HG03103 (cell line): ENCODE results near the gene SPTBN1.

Source experiments
- ATAC-seq: cut with Tn5 transposase; IDR thresholded peaks from one replicate; pipeline ENCODE4 v1.9.1; 2021; ENCODE audit warnings: low read depth; ENCODE audit not compliant: unreplicated experiment

Gene SPTBN1

DNA sequence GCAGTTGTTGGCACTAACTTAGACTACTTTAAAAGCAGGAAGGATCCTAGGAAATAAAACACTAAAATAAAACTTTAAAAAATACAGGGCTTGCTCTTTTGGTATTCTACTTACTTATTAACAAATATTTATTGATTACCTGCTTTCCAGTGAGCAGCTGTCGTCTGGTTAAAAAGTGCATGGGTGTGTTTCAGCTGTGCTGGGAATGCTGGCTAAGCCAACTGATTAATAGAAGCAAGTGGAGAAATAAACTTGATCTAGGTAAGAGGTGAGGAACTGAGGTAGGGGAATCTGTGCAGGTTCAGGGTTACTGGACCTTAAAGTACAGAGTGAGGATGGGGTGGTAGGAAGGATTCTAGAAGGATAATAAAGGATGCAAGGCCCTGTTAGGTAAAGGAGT is 110.8 kb downstream of the SPTBN1 start:
- no peak for ATAC-seq

DNA sequence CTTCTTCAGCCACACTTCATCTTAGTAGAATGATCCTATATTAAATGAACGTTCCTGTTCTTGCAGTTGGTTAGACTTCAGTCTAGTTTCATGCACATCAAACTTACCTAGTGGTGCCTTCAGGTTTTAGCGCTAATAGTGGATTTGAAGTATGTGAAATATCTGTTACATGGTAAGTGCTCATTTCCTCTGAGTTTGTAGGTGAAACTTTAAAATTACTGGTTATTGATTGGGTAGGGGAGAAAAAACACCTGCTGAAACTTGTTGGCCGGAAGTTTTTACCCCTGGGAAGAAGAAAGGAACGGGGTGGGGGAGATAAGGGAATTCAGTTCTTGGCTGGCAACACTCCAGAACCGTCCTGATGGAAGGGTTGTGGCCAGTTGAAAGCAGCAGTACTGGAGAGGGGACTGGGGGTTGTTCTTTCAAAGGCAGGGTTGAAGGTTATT is 112.8 kb downstream of the SPTBN1 start:
- peak; percentile 29 for ATAC-seq

DNA sequence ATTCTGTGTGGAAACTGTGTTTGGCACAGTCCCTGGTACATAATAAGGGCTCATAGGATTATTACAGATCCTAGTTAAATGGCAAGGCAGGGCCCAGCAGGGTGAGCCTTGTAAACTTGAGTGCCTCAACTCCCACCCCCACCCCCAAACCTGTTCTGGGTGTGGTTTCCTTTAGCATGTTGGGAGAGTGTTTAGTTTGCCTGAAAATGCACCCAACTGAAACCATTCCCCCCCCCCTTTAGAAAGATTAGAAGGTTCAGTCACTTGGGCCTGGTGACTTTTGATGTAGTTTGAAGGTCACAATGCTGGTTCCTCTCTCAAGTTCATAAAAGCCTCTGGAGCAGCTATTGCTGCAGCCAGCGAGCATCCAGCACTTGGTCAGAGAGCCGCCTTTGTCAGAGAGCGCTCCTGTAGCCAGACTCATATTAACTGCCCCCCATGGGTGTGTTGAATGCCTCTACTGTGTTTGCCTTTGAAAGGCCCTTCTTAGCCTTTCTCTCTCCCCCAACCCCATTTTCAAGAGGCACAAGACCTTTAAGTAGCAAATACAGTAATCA is 113.7 kb downstream of the SPTBN1 start:
- no peak for ATAC-seq

- no peak for ATAC-seq
Measured at GRCh38 chr2:54570321-54570855, 114.3 kb downstream of the SPTBN1 start.

DNA sequence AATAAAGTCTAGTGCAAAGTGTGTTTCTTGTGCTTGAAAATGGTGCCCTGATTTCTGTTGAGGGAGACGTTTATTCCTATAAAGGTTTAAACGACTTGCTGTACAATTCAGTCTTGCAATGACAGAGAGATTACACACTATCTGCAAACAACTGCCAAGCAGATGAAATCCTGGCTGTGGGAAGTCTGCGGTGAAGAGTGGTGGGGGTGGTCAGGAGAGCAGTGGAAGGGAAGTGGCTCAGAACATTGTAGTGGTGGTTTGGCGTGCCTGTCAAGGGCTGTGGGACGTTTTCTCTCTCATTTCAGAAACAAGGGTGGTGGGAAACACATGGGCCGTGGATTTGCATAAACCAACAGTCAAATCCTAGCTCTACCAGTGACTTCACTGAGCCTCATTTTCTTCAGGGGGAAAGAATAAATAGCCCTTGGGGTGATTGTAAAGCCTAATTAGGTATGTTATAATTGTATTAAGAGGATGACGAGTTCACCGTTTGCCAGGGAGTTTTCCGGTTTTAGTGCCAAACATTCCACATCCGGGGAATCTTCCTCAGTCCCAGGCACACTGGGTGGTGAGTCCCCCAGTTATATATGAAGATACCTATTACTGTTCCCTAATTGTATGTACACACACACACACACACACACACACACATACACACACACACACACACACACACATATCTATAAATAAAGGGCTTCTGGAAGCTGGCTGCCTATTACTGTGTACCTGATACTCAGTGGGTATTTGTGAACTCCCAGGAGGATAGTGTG is 115.0 kb downstream of the SPTBN1 start:
- ATAC-seq: peak; percentile 56

DNA sequence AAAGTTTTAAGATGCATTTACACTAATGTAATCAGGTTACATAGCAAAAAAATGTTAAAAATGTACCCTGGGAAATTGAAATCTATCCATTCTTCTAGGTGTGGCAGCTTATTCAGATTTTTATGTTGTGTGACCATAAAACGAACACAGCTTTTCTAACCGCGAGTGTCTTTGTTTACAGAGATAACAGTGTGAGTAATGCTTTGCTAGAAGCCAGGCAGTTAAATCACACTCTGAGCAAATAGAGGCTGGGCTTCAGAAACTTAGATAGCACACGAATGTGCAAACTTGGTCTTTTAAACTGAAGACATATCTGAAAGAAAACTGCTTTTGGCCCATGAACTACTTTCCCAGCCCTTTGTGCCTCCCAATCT is 116.1 kb downstream of the SPTBN1 start:
- peak; percentile 27 for ATAC-seq

GRCh38 chr2:54572636-54573536 is 116.8 kb downstream of the SPTBN1 start:
- ATAC-seq: no peak

GRCh38 chr2:54573537-54573919 is 117.4 kb downstream of the SPTBN1 start:
- no peak for ATAC-seq

GRCh38 chr2:54574107-54574859 is 118.2 kb downstream of the SPTBN1 start:
- no peak for ATAC-seq

- no peak for ATAC-seq
Measured at GRCh38 chr2:54574860-54575247, 118.7 kb downstream of the SPTBN1 start.

GRCh38 chr2:54575379-54575888 is 119.3 kb downstream of the SPTBN1 start:
- ATAC-seq: no peak

DNA sequence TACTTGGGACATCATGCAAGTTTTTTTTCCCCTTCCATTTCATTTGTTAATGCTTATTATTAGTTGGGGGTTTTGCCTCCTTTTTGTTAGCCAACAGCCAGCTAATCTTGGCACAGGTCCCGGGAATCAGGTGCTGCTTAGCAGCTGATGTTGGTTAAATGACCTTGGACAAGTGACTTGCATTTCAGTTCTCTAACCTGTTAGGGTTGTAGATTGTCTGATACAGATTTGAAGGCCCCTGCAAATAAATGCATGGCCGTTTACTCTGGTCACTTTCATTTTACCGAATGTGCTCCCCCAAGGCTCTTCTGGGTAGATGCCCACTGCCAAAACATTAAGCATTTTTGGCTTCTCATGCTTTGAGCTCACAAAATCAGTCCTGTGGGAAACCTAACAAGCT is 120.9 kb downstream of the SPTBN1 start:
- no peak for ATAC-seq

DNA sequence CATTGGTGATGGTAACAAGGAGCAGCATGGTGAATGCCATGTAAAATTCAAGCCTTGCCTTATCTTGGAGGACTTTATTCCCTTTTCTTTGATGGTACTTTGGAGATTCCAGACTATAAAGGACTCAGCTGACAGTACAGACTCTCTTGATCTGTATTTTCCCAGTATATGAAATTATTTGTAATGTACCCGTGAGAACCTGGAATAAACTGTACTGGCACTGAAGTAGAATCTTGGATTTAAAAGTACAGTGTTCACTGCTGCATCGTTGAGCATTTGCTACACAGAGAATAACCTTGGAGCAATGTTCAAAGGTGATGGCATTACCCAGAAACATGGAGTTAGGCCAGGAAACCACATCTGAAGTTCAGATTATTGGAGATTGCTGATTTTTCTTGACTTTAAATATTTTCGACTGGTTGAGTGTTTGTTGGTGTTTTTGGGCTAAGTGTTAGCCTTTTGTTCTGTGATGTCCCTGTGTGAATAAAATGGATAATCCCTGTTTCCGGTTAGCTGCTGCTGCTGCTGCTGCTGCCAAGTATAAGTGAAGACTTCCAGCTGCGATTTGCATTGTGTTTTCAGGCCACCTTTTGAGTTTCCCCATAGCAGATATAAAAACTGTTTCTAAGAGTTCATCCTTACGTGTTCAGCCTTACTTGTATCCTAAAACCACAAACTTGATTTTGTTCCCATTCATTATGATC is 122.0 kb downstream of the SPTBN1 start:
- ATAC-seq: no peak

GRCh38 chr2:54578648-54579045 is 122.5 kb downstream of the SPTBN1 start:
- ATAC-seq: no peak

- ATAC-seq: no peak
Measured at GRCh38 chr2:54579061-54579681, 123.0 kb downstream of the SPTBN1 start.

- ATAC-seq: peak; percentile 75
Measured at GRCh38 chr2:54579682-54580620, 123.8 kb downstream of the SPTBN1 start.

- ATAC-seq: no peak
Measured at GRCh38 chr2:54581326-54582039, 125.4 kb downstream of the SPTBN1 start.
